Endodermal cell (in vitro differentiated cells): ENCODE measurements around the gene BTK. TPM values are rescaled to one million over a fixed set of nuclear protein-coding genes. Genes with fewer than 3 reads are reported as not detected.
A peak's percentile ranks its signal among the peaks of the same experiment; 100 is the strongest.

Source experiments
- DNase-seq: peaks from one replicate; pipeline ENCODE4 v3.0.0-alpha.2; 2017
- H3K27ac ChIP-seq: 2 replicates; pipeline ENCODE4 v1.5.1; 2013; ENCODE audit warnings: mild to moderate bottlenecking, low read depth, low read length, moderate library complexity
- H3K27me3 ChIP-seq: 2 replicates; pipeline ENCODE4 v1.6.1; 2013; ENCODE audit warnings: mild to moderate bottlenecking, low read length, moderate library complexity; ENCODE audit not compliant: insufficient read depth, control insufficient read depth, poor library complexity, severe bottlenecking
- H3K36me3 ChIP-seq: 2 replicates; pipeline ENCODE4 v1.7.0; 2013; ENCODE audit warnings: mild to moderate bottlenecking, low read length, moderate library complexity; ENCODE audit not compliant: control insufficient read depth, insufficient read depth
- H3K4me1 ChIP-seq: one replicate; pipeline ENCODE4 v1.7.0; 2013; ENCODE audit warnings: low read length; ENCODE audit not compliant: control insufficient read depth, insufficient read depth
- H3K4me3 ChIP-seq: 2 replicates; pipeline ENCODE4 v1.5.1; 2013; ENCODE audit warnings: mild to moderate bottlenecking, low read length, moderate library complexity
- H3K9ac ChIP-seq: 2 replicates; pipeline ENCODE4 v1.6.1; 2013; ENCODE audit warnings: mild to moderate bottlenecking, low read length, moderate library complexity; ENCODE audit not compliant: poor library complexity, severe bottlenecking; ENCODE audit errors: extremely low read depth
- H3K9me3 ChIP-seq: 2 replicates; pipeline ENCODE4 v1.6.1; 2013; ENCODE audit warnings: mild to moderate bottlenecking, low read length, moderate library complexity; ENCODE audit not compliant: control insufficient read depth
- H3K27ac Mint-ChIP-seq: 2 replicates; pipeline ENCODE4 v1.8.0; 2020; ENCODE audit warnings: mixed read lengths
- H3K27me3 Mint-ChIP-seq: 2 replicates; pipeline ENCODE4 v1.8.0; 2021; ENCODE audit warnings: mild to moderate bottlenecking, mixed read lengths; ENCODE audit not compliant: insufficient read depth
- H3K36me3 Mint-ChIP-seq: 2 replicates; pipeline ENCODE4 v1.8.0; 2020; ENCODE audit warnings: low read depth, mixed read lengths
- H3K4me1 Mint-ChIP-seq: 2 replicates; pipeline ENCODE4 v1.8.0; 2020; ENCODE audit warnings: mixed read lengths
- H3K4me3 Mint-ChIP-seq: 2 replicates; pipeline ENCODE4 v1.8.0; 2020; ENCODE audit warnings: mild to moderate bottlenecking, moderate library complexity, mixed read lengths
- H3K9me3 Mint-ChIP-seq: 2 replicates; pipeline ENCODE4 v1.8.0; 2020; ENCODE audit warnings: mild to moderate bottlenecking, mixed read lengths
- WGBS, 2 experiments: methylation state at CpG; one replicate each; pipeline versions ENCODE4 v1.1.5 to v1.1.7; 2013; ENCODE audit warnings: missing lambda C conversion rate in 2 of 2, mixed read lengths in 1 of 2; ENCODE audit not compliant: insufficient coverage in 1 of 2, insufficient read length in 1 of 2; 5-methylcytosine and 5-hydroxymethylcytosine counted together
- total RNA-seq, 2 donors: library from RNA; stranded (reverse); fragmentation: NEBNext Ultra II Directional in 1 of 2; extraction: Animal tissue kit (Norgen Biotek cat#: 25700) in 1 of 2; gene quantifications; 2 replicates in 1 of 2; 3 replicates in 1 of 2; pipeline ENCODE4 v1.2.1, GENCODE V29; 2021
- TF ChIP-seq, protein P1 (sequence below): fragments of 200-600 bp; sonication (generic); conservative IDR thresholded peaks from 2 replicates; pipeline ENCODE4 v1.5.0; 2021; ENCODE audit warnings: antibody characterized with exemption, mild to moderate bottlenecking

BTK gene
- total RNA-seq, 2 donors from 2014 or later = 2.3 to 3.4 TPM

GRCh38 chrX:101399825-101400224 is 13.8 kb upstream of the BTK start:
- Mint-ChIP-seq H3K4me1 (no peaks in the 10 kb centered on the region), H3K27ac (no peak overlapping the region), H3K27me3 (no peaks in the 10 kb centered on the region), H3K4me3 (no peak overlapping the region), H3K9me3 (peaks cover 56% of the 10 kb centered on the region), H3K36me3 (peaks cover 34% of the 10 kb centered on the region)
- no peaks in the 10 kb centered on the region for H3K27me3 ChIP-seq
- no peak overlapping the region for H3K9ac ChIP-seq
- DNase-seq = no peak
- H3K36me3 ChIP-seq = peaks cover 39% of the 10 kb centered on the region
- TF ChIP-seq, protein P1, sequence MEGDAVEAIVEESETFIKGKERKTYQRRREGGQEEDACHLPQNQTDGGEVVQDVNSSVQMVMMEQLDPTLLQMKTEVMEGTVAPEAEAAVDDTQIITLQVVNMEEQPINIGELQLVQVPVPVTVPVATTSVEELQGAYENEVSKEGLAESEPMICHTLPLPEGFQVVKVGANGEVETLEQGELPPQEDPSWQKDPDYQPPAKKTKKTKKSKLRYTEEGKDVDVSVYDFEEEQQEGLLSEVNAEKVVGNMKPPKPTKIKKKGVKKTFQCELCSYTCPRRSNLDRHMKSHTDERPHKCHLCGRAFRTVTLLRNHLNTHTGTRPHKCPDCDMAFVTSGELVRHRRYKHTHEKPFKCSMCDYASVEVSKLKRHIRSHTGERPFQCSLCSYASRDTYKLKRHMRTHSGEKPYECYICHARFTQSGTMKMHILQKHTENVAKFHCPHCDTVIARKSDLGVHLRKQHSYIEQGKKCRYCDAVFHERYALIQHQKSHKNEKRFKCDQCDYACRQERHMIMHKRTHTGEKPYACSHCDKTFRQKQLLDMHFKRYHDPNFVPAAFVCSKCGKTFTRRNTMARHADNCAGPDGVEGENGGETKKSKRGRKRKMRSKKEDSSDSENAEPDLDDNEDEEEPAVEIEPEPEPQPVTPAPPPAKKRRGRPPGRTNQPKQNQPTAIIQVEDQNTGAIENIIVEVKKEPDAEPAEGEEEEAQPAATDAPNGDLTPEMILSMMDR = no peak
- 96% methylated on average over 3 of the region's 4 CpGs; no CpG with 5 or more reads in 1 of the 2 experiments for WGBS, 2 experiments
- no peaks in the 10 kb centered on the region for H3K4me1 ChIP-seq
- H3K9me3 ChIP-seq = no peaks in the 10 kb centered on the region
- H3K27ac ChIP-seq = no peak overlapping the region
- H3K4me3 ChIP-seq = no peak overlapping the region

- TF ChIP-seq, protein P1 = no peak
- 91 to 100% methylated on average over 1 to 4 of the region's 4 CpGs for WGBS, 2 experiments
- peaks cover 34% of the 10 kb centered on the region for H3K36me3 Mint-ChIP-seq
- H3K9me3 Mint-ChIP-seq = peaks cover 51% of the 10 kb centered on the region
- no peaks in the 10 kb centered on the region for H3K27me3 Mint-ChIP-seq
- Histone ChIP-seq H3K4me3 (no peak overlapping the region), H3K4me1 (no peaks in the 10 kb centered on the region), H3K9ac (no peak overlapping the region), H3K36me3 (peaks cover 37% of the 10 kb centered on the region), H3K27me3 (no peaks in the 10 kb centered on the region), H3K27ac (no peak overlapping the region), H3K9me3 (no peaks in the 10 kb centered on the region)
- no peak overlapping the region for H3K4me3 Mint-ChIP-seq
- no peak overlapping the region for H3K27ac Mint-ChIP-seq
- H3K4me1 Mint-ChIP-seq = peaks cover 1% of the 10 kb centered on the region
- DNase-seq = no peak
Measured at GRCh38 chrX:101398694-101399093, 12.7 kb upstream of the BTK start.

GRCh38 chrX:101397779-101398178 is 11.8 kb upstream of the BTK start:
- DNase-seq = peak; percentile 47
- H3K27ac ChIP-seq = no peak overlapping the region
- TF ChIP-seq, protein P1 = no peak

More at GRCh38 chrX:101397779-101398178, 11.8 kb upstream of the BTK start:
- no peaks in the 10 kb centered on the region for H3K9me3 ChIP-seq
- H3K27me3 ChIP-seq = no peaks in the 10 kb centered on the region
- H3K9me3 Mint-ChIP-seq = peaks cover 57% of the 10 kb centered on the region
- H3K9ac ChIP-seq = no peak overlapping the region
- no peak overlapping the region for H3K4me3 ChIP-seq
- no peak overlapping the region for H3K4me3 Mint-ChIP-seq
- WGBS, 2 experiments = 40 to 73% methylated on average over 1 to 4 of the region's 4 CpGs
- no peak overlapping the region for H3K27ac Mint-ChIP-seq
- H3K36me3 Mint-ChIP-seq = peaks cover 40% of the 10 kb centered on the region
- no peaks in the 10 kb centered on the region for H3K27me3 Mint-ChIP-seq
- H3K4me1 ChIP-seq = no peaks in the 10 kb centered on the region
- H3K36me3 ChIP-seq = peaks cover 39% of the 10 kb centered on the region
- peaks cover 2% of the 10 kb centered on the region for H3K4me1 Mint-ChIP-seq
